ENCODE measurements around the gene RNF157. TPM values are rescaled to one million over a fixed set of nuclear protein-coding genes. Genes with fewer than 3 reads are reported as not detected.

The RNF157 gene
- total RNA-seq, 3 donors from 2014 or later, result 3.1 to 7.8 (median 4.3) TPM

- peak within 1 kb of the TSS; percentile 63 to 88 (median 87) for H3K4me3 ChIP-seq
- H3K27me3 ChIP-seq, result no peaks in the 10 kb centered on the region
- H3K4me1 ChIP-seq, result peaks cover 0 to 14% of the 10 kb centered on the region in 2 donors
- intact Hi-C loops (cut with DNase I; ENCODE audit: low total_unique reads), result no loop called here
- peak; percentile 86 to 91 for DNase-seq (ENCODE audit: low spot score in 2 of 2)
- H3K36me3 ChIP-seq, result no peaks in the 10 kb centered on the region
- peak within 1 kb of the TSS; percentile 88 to 89 for H3K27ac ChIP-seq
- H3K9me3 ChIP-seq, result no peaks in the 10 kb centered on the region
- TF ChIP-seq CTCF (IDR thresholded peaks at IDR 0.05) (peak in 2 of 3 donors; percentile 10 to 13), POLR2AphosphoS5 (IDR thresholded peaks at IDR 0.05) (peak in 2 of 3 donors; percentile 50 to 79), POLR2A (IDR thresholded peaks at IDR 0.05) (peak; percentile 28)
Observed at GRCh38 chr17:76103274-76104139, 136.8 kb downstream of the RNF157 start, which contains the start of gene EXOC7. Gene EXOC7 (minus strand): TSS chr17:76103787. CDS start chr17:76103692, 95 bp downstream.

- peak overlapping the region; percentile 88 to 89 for H3K27ac ChIP-seq
- H3K4me3 ChIP-seq, result peak overlapping the region; percentile 63 to 88 (median 87)
- H3K27me3 ChIP-seq, result no peaks in the 10 kb centered on the region
- no peaks in the 10 kb centered on the region for H3K9me3 ChIP-seq
- peaks cover 0 to 14% of the 10 kb centered on the region in 2 donors for H3K4me1 ChIP-seq
- intact Hi-C loops (cut with DNase I; ENCODE audit: low total_unique reads), result no loop called here
- TF ChIP-seq POLR2A (IDR thresholded peaks at IDR 0.05) (no peak), POLR2AphosphoS5 (IDR thresholded peaks at IDR 0.05) (no peak), CTCF (IDR thresholded peaks at IDR 0.05) (no peak)
- no peaks in the 10 kb centered on the region for H3K36me3 ChIP-seq
- DNase-seq (ENCODE audit: low spot score in 2 of 2), result no peak
Observed at GRCh38 chr17:76102944-76103273, 137.4 kb downstream of the RNF157 start.

- intact Hi-C loops (cut with DNase I; ENCODE audit: low total_unique reads), result no loop called here
- no peak overlapping the region for H3K27ac ChIP-seq
- H3K4me3 ChIP-seq, result no peak overlapping the region
- H3K36me3 ChIP-seq, result no peaks in the 10 kb centered on the region
- H3K27me3 ChIP-seq, result no peaks in the 10 kb centered on the region
- DNase-seq (ENCODE audit: low spot score in 2 of 2), result no peak
- H3K4me1 ChIP-seq, result peaks cover 0 to 6% of the 10 kb centered on the region in 2 donors
- H3K9me3 ChIP-seq, result no peaks in the 10 kb centered on the region
- TF ChIP-seq POLR2AphosphoS5 (IDR thresholded peaks at IDR 0.05) (no peak), CTCF (IDR thresholded peaks at IDR 0.05) (no peak), POLR2A (IDR thresholded peaks at IDR 0.05) (no peak)
Observed at GRCh38 chr17:76097716-76098295, 142.5 kb downstream of the RNF157 start.

GRCh38 chr17:76095943-76096342 lies 144.3 kb downstream of the RNF157 start:
- H3K9me3 ChIP-seq, result no peaks in the 10 kb centered on the region
- TF ChIP-seq POLR2A (IDR thresholded peaks at IDR 0.05) (no peak), POLR2AphosphoS5 (IDR thresholded peaks at IDR 0.05) (no peak), CTCF (IDR thresholded peaks at IDR 0.05) (no peak)
- no peaks in the 10 kb centered on the region for H3K27me3 ChIP-seq
- no peak for DNase-seq (ENCODE audit: low spot score in 2 of 2)
- H3K27ac ChIP-seq, result no peak overlapping the region
- H3K4me1 ChIP-seq, result no peaks in the 10 kb centered on the region
- no peaks in the 10 kb centered on the region for H3K36me3 ChIP-seq
- intact Hi-C loops (cut with DNase I; ENCODE audit: low total_unique reads), result no loop called here
- no peak overlapping the region for H3K4me3 ChIP-seq

- no peaks in the 10 kb centered on the region for H3K4me1 ChIP-seq
- no peaks in the 10 kb centered on the region for H3K36me3 ChIP-seq
- H3K4me3 ChIP-seq, result no peak overlapping the region
- DNase-seq (ENCODE audit: low spot score in 2 of 2), result no peak
- H3K9me3 ChIP-seq, result no peaks in the 10 kb centered on the region
- H3K27ac ChIP-seq, result no peak overlapping the region
- intact Hi-C loops (cut with DNase I; ENCODE audit: low total_unique reads), result no loop called here
- no peaks in the 10 kb centered on the region for H3K27me3 ChIP-seq
- no peak for TF ChIP-seq CTCF (IDR thresholded peaks at IDR 0.05)
- no peak for TF ChIP-seq POLR2A (IDR thresholded peaks at IDR 0.05)
- no peak for TF ChIP-seq POLR2AphosphoS5 (IDR thresholded peaks at IDR 0.05)
Observed at GRCh38 chr17:76094046-76094445, 146.2 kb downstream of the RNF157 start.
